NB4 (cell line): ENCODE results near the gene KCNN4.

ENCODE experiments used
- DNase-seq: peaks from one replicate; pipeline ENCODE4 v3.0.0; 2010; ENCODE audit warnings: low read depth
- H3K4me3 ChIP-seq: one replicate; pipeline ENCODE4 v1.5.1; 2011; ENCODE audit warnings: mild to moderate bottlenecking, low read depth, low read length, moderate library complexity
- MYC ChIP-seq: IDR thresholded peaks from 2 replicates; pipeline ENCODE4 v1.6.1; 2011; ENCODE audit warnings: low read depth, low read length
- POLR2A ChIP-seq: IDR thresholded peaks from 2 replicates; pipeline ENCODE4 v1.6.1; 2011; ENCODE audit warnings: mild to moderate bottlenecking; ENCODE audit not compliant: insufficient read length; ENCODE audit errors: extremely low read depth
- TF ChIP-seq, protein P1 (sequence below): IDR thresholded peaks from one replicate; pipeline ENCODE4 v1.5.1; 2012; ENCODE audit warnings: low read depth, low read length
- TF ChIP-seq, protein P2 (sequence below): IDR thresholded peaks from 2 replicates; pipeline ENCODE4 v1.6.1; 2011; ENCODE audit warnings: low read depth, low read length

The KCNN4 gene

DNA sequence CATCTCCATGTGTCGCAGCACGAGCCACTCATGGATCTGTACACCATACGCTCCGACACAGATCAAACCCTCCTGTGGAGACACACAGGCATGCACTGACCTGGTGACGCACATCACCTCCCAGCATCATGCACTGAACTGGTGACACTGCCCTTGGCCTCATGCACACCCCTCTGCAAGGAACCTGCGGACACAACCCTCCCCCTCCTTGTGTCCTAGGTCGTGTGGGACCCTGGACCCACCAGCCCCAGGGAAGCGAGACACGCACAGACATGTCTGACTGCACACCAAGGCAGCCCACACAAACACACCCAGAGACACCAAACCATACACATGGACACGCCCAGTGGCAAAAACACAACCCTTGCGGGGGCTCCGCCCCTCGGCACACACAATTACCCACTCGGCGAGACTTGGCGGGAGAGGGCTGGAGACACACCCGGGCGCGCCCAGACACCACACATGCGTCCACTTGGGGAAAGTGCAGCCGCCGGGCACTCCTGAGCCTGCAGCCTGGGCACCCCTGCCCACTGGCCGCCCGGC is 2.0 kb upstream of the KCNN4 start:
- TF ChIP-seq MYC (no peak), POLR2A (no peak)
- TF ChIP-seq, protein P1, sequence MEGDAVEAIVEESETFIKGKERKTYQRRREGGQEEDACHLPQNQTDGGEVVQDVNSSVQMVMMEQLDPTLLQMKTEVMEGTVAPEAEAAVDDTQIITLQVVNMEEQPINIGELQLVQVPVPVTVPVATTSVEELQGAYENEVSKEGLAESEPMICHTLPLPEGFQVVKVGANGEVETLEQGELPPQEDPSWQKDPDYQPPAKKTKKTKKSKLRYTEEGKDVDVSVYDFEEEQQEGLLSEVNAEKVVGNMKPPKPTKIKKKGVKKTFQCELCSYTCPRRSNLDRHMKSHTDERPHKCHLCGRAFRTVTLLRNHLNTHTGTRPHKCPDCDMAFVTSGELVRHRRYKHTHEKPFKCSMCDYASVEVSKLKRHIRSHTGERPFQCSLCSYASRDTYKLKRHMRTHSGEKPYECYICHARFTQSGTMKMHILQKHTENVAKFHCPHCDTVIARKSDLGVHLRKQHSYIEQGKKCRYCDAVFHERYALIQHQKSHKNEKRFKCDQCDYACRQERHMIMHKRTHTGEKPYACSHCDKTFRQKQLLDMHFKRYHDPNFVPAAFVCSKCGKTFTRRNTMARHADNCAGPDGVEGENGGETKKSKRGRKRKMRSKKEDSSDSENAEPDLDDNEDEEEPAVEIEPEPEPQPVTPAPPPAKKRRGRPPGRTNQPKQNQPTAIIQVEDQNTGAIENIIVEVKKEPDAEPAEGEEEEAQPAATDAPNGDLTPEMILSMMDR = no peak
- TF ChIP-seq, protein P2, sequence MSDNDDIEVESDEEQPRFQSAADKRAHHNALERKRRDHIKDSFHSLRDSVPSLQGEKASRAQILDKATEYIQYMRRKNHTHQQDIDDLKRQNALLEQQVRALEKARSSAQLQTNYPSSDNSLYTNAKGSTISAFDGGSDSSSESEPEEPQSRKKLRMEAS = no peak
- no peak for DNase-seq
- no peak overlapping the region for H3K4me3 ChIP-seq

DNA sequence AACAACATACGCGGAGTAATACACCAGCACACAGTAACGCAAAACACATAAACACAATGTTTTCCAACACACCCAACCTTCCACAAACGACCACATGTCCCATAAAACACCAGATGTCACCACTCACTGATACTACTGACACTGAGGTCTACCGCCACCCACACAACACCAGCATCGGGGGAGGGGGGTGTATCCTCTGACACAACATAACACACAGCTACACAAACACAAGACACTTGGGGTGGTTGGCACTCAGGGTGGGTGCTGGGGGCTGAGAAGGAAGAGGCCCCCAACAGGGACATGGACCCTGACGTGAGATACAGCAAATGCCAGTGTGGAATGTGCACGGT is 1.5 kb upstream of the KCNN4 start:
- no peak for TF ChIP-seq MYC
- TF ChIP-seq, protein P2 = no peak
- no peak for TF ChIP-seq POLR2A
- TF ChIP-seq, protein P1 = no peak
- DNase-seq = no peak
- no peak overlapping the region for H3K4me3 ChIP-seq

DNA sequence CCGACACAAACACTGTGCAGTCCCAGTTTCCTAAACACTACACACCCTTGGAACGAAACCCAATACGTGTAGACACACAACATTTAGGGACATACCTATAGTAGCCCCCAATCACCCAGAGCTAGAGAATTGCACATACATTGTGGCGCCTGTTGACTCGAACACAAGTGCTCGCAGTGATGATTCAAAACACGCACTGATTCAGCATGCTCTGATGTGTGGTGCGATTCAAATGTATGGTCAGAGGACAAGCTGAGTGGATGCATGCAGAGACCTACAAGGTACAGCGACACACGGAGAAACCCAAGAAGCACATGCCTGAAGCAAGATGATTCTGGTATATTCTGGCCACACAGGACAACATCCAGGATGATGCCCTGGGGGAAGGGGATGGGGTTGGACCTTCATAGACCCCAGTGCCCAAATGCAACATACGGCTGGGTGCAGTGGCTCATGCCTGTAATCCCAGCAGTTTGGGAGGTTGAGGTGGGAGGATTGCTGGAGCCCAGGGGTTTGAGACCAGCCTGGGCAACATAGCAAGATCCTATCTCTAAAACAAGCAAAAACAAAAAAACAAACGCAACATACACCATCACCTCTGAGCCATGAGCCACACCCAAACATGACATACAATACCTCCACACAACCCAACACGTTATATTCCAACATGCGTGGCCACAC is 997 bp upstream of the KCNN4 start:
- no peak for DNase-seq
- no peak for TF ChIP-seq MYC
- TF ChIP-seq, protein P1 = no peak
- TF ChIP-seq, protein P2 = no peak
- H3K4me3 ChIP-seq = no peak overlapping the region

DNA sequence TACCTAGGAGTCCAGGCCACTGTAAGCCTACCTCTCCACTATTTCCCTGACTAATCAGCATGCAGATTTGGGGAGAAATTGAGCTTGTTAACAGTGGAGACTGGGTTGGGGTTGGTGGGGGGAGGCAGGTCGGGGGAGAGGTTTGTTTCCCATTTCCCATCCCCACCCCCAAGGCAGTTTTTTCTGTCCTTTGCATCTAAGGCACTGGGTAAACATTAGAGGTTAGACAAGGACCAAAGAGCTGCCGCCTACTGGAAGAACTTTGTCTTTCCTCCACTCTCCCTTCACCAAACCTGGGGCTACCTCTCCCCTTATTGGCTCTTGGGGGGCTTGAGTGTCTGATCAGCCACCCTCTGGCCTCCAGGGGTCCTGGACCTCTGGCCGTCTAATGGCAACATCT is 953 bp downstream of the KCNN4 start:
- TF ChIP-seq POLR2A (no peak), MYC (no peak)
- TF ChIP-seq, protein P2 = no peak
- TF ChIP-seq, protein P1 = peak; percentile 8
- peak overlapping the region; percentile 62 for H3K4me3 ChIP-seq
- DNase-seq = peak; percentile 70

DNA sequence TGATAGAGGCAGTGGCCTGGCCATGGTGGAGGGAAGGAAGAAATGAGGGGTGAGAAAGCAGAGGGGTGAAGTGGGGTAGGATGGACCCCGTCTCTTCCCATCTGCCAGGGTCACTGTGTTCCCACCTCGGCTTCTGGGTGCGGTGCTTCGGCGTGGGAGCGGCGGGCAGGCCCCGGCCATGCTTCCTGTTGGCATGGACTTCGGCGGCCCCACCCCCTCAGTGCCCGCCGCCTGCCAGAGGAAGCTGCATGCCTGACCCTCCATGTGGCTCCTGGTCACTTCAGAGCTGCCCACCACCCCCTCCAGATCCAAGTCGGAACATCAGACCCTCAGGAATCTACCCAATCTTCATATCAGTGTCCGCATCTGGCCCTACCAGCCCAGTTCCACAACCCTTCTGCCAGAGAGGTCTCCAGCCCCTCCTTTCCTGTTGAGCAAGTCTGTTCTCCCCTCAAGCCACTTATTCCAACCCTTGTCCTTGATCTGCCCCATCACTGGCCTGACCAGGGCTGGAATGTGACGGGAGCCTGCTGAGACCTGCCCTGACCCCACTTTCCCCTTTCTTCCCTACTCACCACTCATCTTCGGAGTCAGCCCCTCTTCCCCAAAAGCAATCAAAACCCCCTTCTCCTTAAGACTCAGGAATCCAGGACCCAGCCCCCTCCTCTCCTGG is 1.5 kb downstream of the KCNN4 start:
- H3K4me3 ChIP-seq = peak overlapping the region; percentile 62
- peak; percentile 42 for DNase-seq
- TF ChIP-seq POLR2A (no peak), MYC (no peak)
- TF ChIP-seq, protein P2 = peak; percentile 19; the same call in 1 of the 2 replicates
- TF ChIP-seq, protein P1 = no peak
